ENCODE measurements around the gene SPINK1. TPM values are rescaled to one million over a fixed set of nuclear protein-coding genes. Genes with fewer than 3 reads are reported as not detected.

SPINK1 gene
- total RNA-seq, result 1 to 10 TPM in 1 of 4 donors, not detected in 3; 4.6 TPM
- 100 to 1,000 TPM; 164 to 537 (median 283) TPM for polyA plus RNA-seq

GRCh38 chr5:147831465-147831864 lies at the start of gene SPINK1:
Gene SPINK1 (minus strand): TSS chr5:147831671. CDS start chr5:147831577, 94 bp downstream.
- H3K36me3 ChIP-seq, result no peaks in the 10 kb centered on the region
- no peak for DNase-seq
- no peaks in the 10 kb centered on the region for H3K4me1 ChIP-seq
- no peaks in the 10 kb centered on the region for H3K9me3 ChIP-seq
- WGBS, 2 donors, result 14 to 73% methylated on average over 3 of the region's 3 CpGs
- no peak within 1 kb of the TSS for H3K4me3 ChIP-seq
- TF ChIP-seq EP300 (IDR thresholded peaks at IDR 0.05) (no peak), CTCF (IDR thresholded peaks at IDR 0.05) (no peak), POLR2A (IDR thresholded peaks at IDR 0.05) (no peak), POLR2AphosphoS5 (IDR thresholded peaks at IDR 0.05) (no peak)
- H3K27me3 ChIP-seq, result no peaks in the 10 kb centered on the region
- H3K27ac ChIP-seq, result no peak within 1 kb of the TSS
- intact Hi-C loops (cut with DNase I), result no loop called here

- H3K4me3 ChIP-seq, result no peak overlapping the region
- no peaks in the 10 kb centered on the region for H3K27me3 ChIP-seq
- 94 to 97% methylated on average over 2 of the region's 2 CpGs for WGBS, 2 donors
- H3K36me3 ChIP-seq, result no peaks in the 10 kb centered on the region
- TF ChIP-seq POLR2AphosphoS5 (IDR thresholded peaks at IDR 0.05) (no peak), POLR2A (IDR thresholded peaks at IDR 0.05) (no peak), CTCF (IDR thresholded peaks at IDR 0.05) (no peak), EP300 (IDR thresholded peaks at IDR 0.05) (no peak)
- no peaks in the 10 kb centered on the region for H3K9me3 ChIP-seq
- intact Hi-C loops (cut with DNase I), result no loop called here
- no peak overlapping the region for H3K27ac ChIP-seq
- no peak for DNase-seq
- no peaks in the 10 kb centered on the region for H3K4me1 ChIP-seq
Measured at GRCh38 chr5:147880487-147880886, 49.0 kb upstream of the SPINK1 start.

GRCh38 chr5:147879784-147880183 lies 48.3 kb upstream of the SPINK1 start:
- Histone ChIP-seq H3K4me3 (no peak overlapping the region), H3K9me3 (no peaks in the 10 kb centered on the region), H3K36me3 (no peaks in the 10 kb centered on the region), H3K27me3 (no peaks in the 10 kb centered on the region), H3K4me1 (no peaks in the 10 kb centered on the region), H3K27ac (no peak overlapping the region)
- intact Hi-C loops (cut with DNase I), result no loop called here
- TF ChIP-seq POLR2A (IDR thresholded peaks at IDR 0.05) (no peak), EP300 (IDR thresholded peaks at IDR 0.05) (no peak), CTCF (IDR thresholded peaks at IDR 0.05) (no peak), POLR2AphosphoS5 (IDR thresholded peaks at IDR 0.05) (no peak)
- DNase-seq, result no peak
- WGBS, 2 donors, result 95 to 100% methylated on average over 3 of the region's 3 CpGs

GRCh38 chr5:147878066-147878759 lies 46.7 kb upstream of the SPINK1 start, which contains the start of gene SCGB3A2:
Gene SCGB3A2 (plus strand): TSS chr5:147878711. CDS start chr5:147878804, 93 bp downstream.
- no peak for DNase-seq
- H3K9me3 ChIP-seq, result no peaks in the 10 kb centered on the region
- no peak within 1 kb of the TSS for H3K27ac ChIP-seq
- no peaks in the 10 kb centered on the region for H3K36me3 ChIP-seq
- no peak within 1 kb of the TSS for H3K4me3 ChIP-seq
- no peaks in the 10 kb centered on the region for H3K27me3 ChIP-seq
- intact Hi-C loops (cut with DNase I), result no loop called here
- no peak for TF ChIP-seq POLR2AphosphoS5 (IDR thresholded peaks at IDR 0.05)
- 67 to 72% methylated on average over 2 of the region's 2 CpGs for WGBS, 2 donors
- H3K4me1 ChIP-seq, result no peaks in the 10 kb centered on the region

- H3K9me3 ChIP-seq, result no peaks in the 10 kb centered on the region
- 52 to 80% methylated on average over 2 of the region's 2 CpGs for WGBS, 2 donors
- H3K36me3 ChIP-seq, result no peaks in the 10 kb centered on the region
- H3K27ac ChIP-seq, result no peak overlapping the region
- H3K4me3 ChIP-seq, result no peak overlapping the region
- TF ChIP-seq CTCF (IDR thresholded peaks at IDR 0.05), result no peak
- no peak for TF ChIP-seq POLR2A (IDR thresholded peaks at IDR 0.05)
- no peak for TF ChIP-seq EP300 (IDR thresholded peaks at IDR 0.05)
- no peaks in the 10 kb centered on the region for H3K27me3 ChIP-seq
- no peaks in the 10 kb centered on the region for H3K4me1 ChIP-seq
- intact Hi-C loops (cut with DNase I), result no loop called here
- DNase-seq, result no peak
Measured at GRCh38 chr5:147876626-147877025, 45.2 kb upstream of the SPINK1 start.
